GM12873 (cell line): ENCODE data around the gene SYNGR3.
A peak's percentile ranks its signal among the peaks of the same experiment; 100 is the strongest.

ENCODE experiments used
- CTCF ChIP-seq: IDR thresholded peaks from 2 replicates; pipeline ENCODE4 v1.5.1; 2012; ENCODE audit warnings: low read depth, mild to moderate bottlenecking, moderate library complexity, low read length, control low read depth; ENCODE audit not compliant: insufficient read depth; ENCODE audit errors: missing control alignments

Gene SYNGR3

GRCh38 chr16:2008631-2009163, 18.9 kb downstream of the SYNGR3 start:
- TF ChIP-seq CTCF: no peak

GRCh38 chr16:2009164-2009711, 19.5 kb downstream of the SYNGR3 start:
- no peak for TF ChIP-seq CTCF

- no peak for TF ChIP-seq CTCF
Observed at GRCh38 chr16:2009791-2010510, 20.2 kb downstream of the SYNGR3 start, which contains the start of gene ZNF598. ZNF598 (minus strand) TSS chr16:2009821.

GRCh38 chr16:2013527-2013926, 23.8 kb downstream of the SYNGR3 start:
- TF ChIP-seq CTCF: no peak

GRCh38 chr16:2015117-2015946, 25.6 kb downstream of the SYNGR3 start:
- no peak for TF ChIP-seq CTCF

GRCh38 chr16:2015947-2016208, 26.1 kb downstream of the SYNGR3 start:
- TF ChIP-seq CTCF: no peak

GRCh38 chr16:2016407-2016922, 26.7 kb downstream of the SYNGR3 start:
- TF ChIP-seq CTCF: peak; percentile 60
